HG03135 (cell line): ENCODE measurements around the gene EPB41L1.
"Not testable (repeated sequence)": the region's sequence is repeated elsewhere in the genome, so short reads cannot be mapped to it uniquely, and the experiment has no call there.

Experiments
- ATAC-seq: cut with Tn5 transposase; IDR thresholded peaks from one replicate; pipeline ENCODE4 v1.9.1; 2021; ENCODE audit warnings: mild to moderate bottlenecking, moderate library complexity; ENCODE audit not compliant: unreplicated experiment

EPB41L1 gene

GRCh38 chr20:36125097-36125496 is 29.4 kb upstream of the EPB41L1 start:
- no peak for ATAC-seq

- no peak for ATAC-seq
These were observed 27.6 kb upstream of the EPB41L1 start for GRCh38 chr20:36126836-36127527.

- no peak for ATAC-seq
These were observed 25.9 kb upstream of the EPB41L1 start for GRCh38 chr20:36128463-36129159.

GRCh38 chr20:36129160-36129543 is 25.4 kb upstream of the EPB41L1 start:
- no peak for ATAC-seq

- no peak for ATAC-seq
These were observed 24.1 kb upstream of the EPB41L1 start for GRCh38 chr20:36130390-36130789.

- no peak for ATAC-seq
These were observed 21.7 kb upstream of the EPB41L1 start for GRCh38 chr20:36132802-36133211.

GRCh38 chr20:36133821-36134220 is 20.7 kb upstream of the EPB41L1 start:
- ATAC-seq = no peak

- ATAC-seq = no peak
These were observed 19.4 kb upstream of the EPB41L1 start for GRCh38 chr20:36135159-36135558.

- no peak for ATAC-seq
These were observed 18.7 kb upstream of the EPB41L1 start for GRCh38 chr20:36135821-36136220.

GRCh38 chr20:36137313-36137712 is 17.2 kb upstream of the EPB41L1 start:
- ATAC-seq = not testable (repeated sequence)

GRCh38 chr20:36141310-36141709 is 13.2 kb upstream of the EPB41L1 start:
- ATAC-seq = no peak

GRCh38 chr20:36144336-36144735 is 10.2 kb upstream of the EPB41L1 start:
- ATAC-seq = no peak

GRCh38 chr20:36145877-36146707 is 8.4 kb upstream of the EPB41L1 start:
- no peak for ATAC-seq

GRCh38 chr20:36147690-36148089 is 6.8 kb upstream of the EPB41L1 start:
- ATAC-seq = no peak

GRCh38 chr20:36148439-36148838 is 6.1 kb upstream of the EPB41L1 start:
- no peak for ATAC-seq

- ATAC-seq = no peak
These were observed 5.5 kb upstream of the EPB41L1 start for GRCh38 chr20:36149012-36149411.

- ATAC-seq = no peak
These were observed 5.1 kb upstream of the EPB41L1 start for GRCh38 chr20:36149469-36149868.

- no peak for ATAC-seq
These were observed 4.1 kb upstream of the EPB41L1 start for GRCh38 chr20:36150489-36150846.

- ATAC-seq = no peak
These were observed 3.5 kb upstream of the EPB41L1 start for GRCh38 chr20:36150847-36151539.

GRCh38 chr20:36152261-36152660 is 2.3 kb upstream of the EPB41L1 start:
- ATAC-seq = no peak

- no peak for ATAC-seq
These were observed 1.3 kb upstream of the EPB41L1 start for GRCh38 chr20:36153204-36153603.
